ENCODE data around the gene RBM46.

GRCh38 chr4:154732669-154733068 is 48.4 kb upstream of the RBM46 start:
- TF ChIP-seq GATA2 (IDR thresholded peaks at IDR 0.05; ENCODE audit: low read depth, low read length) = no peak
- no peak for TF ChIP-seq GATA3 (IDR thresholded peaks at IDR 0.05; ENCODE audit: low read depth, low read length)

All from SH-SY5Y (cell line).